Lung (tissue), 12 donors: Measurements from ENCODE around the gene DGKH. TPM values are rescaled to one million over a fixed set of nuclear protein-coding genes. Genes with fewer than 3 reads are reported as not detected.

Experiments used
- ATAC-seq: fragments of 200-7000 bp; cut with Tn5 transposase; one replicate; pipeline ENCODE4 v1.9.1; 2020; ENCODE audit warnings: moderate number of reproducible peaks; ENCODE audit not compliant: insufficient read depth, low FRiP score
- DNase-seq, 3 donors: peaks; one replicate each; pipeline ENCODE4 v3.0.0-alpha.2; 2013 to 2017
- H3K27ac ChIP-seq, 2 donors: one replicate each; pipeline ENCODE4 v1.5.1; 2013; ENCODE audit warnings: mild to moderate bottlenecking in 2 of 2, moderate library complexity in 2 of 2, control low read depth in 1 of 2, inconsistent platforms in 1 of 2, low read depth in 1 of 2, low read length in 1 of 2
- H3K27me3 ChIP-seq, 3 donors: one replicate each; pipeline ENCODE4 v1.5.1; 2013; ENCODE audit warnings: low read length in 2 of 3; ENCODE audit not compliant: control insufficient read depth in 3 of 3, insufficient read depth in 3 of 3
- H3K36me3 ChIP-seq, 4 donors: one replicate each; pipeline ENCODE4 v1.5.1; 2013; ENCODE audit warnings: low read length in 4 of 4, mild to moderate bottlenecking in 1 of 4, moderate library complexity in 1 of 4; ENCODE audit not compliant: control insufficient read depth in 4 of 4, insufficient read depth in 4 of 4
- H3K4me1 ChIP-seq, 5 donors: one replicate each; pipeline ENCODE4 v1.5.1; 2013; ENCODE audit warnings: low read length in 5 of 5, mild to moderate bottlenecking in 2 of 5, moderate library complexity in 1 of 5; ENCODE audit not compliant: control insufficient read depth in 5 of 5, insufficient read depth in 5 of 5
- H3K4me3 ChIP-seq: one replicate; pipeline ENCODE4 v1.5.1; 2013; ENCODE audit warnings: mild to moderate bottlenecking, control low read depth, moderate library complexity
- H3K9ac ChIP-seq, 2 donors: one replicate each; pipeline ENCODE4 v1.5.1; 2013; ENCODE audit warnings: low read length in 2 of 2, control low read depth in 1 of 2; ENCODE audit not compliant: insufficient read depth in 1 of 2
- H3K9me3 ChIP-seq, 4 donors: one replicate each; pipeline ENCODE4 v1.5.1; 2013; ENCODE audit warnings: low read length in 3 of 4, mild to moderate bottlenecking in 1 of 4, moderate library complexity in 1 of 4; ENCODE audit not compliant: control insufficient read depth in 4 of 4, insufficient read depth in 3 of 4
- CTCF ChIP-seq: IDR thresholded peaks from 2 replicates; pipeline ENCODE4 v1.5.1; 2012; ENCODE audit warnings: mild to moderate bottlenecking; ENCODE audit errors: control extremely low read depth, extremely low read depth
- WGBS, 2 donors: extraction: QIAGEN DNeasy Blood & Tissue Kit; methylation state at CpG; one replicate each; pipeline ENCODE4 v1.1.7; 2013; 5-methylcytosine and 5-hydroxymethylcytosine counted together
- polyA plus RNA-seq, 2 donors: library from polyadenylated mRNA; stranded (reverse); fragments of 200-250 nt; gene quantifications; one replicate each; pipeline ENCODE4 v1.2.1, GENCODE V29; 2013
- total RNA-seq, 2 donors: library from RNA; depleted of rRNA in 1 of 2; stranded (reverse); fragments of >200 nt in 1 of 2; gene quantifications; one replicate each; pipeline ENCODE4 v1.2.1, GENCODE V29; 2014 to 2021
- donor health status: control.
- donor health status: control.
- donor health status: Bipolar disorder and iron deficiency.
- donor health status: healthy.
- donor health status: DM: yes; HTN: yes; CAD: no.

Gene DGKH
- total and polyA plus RNA-seq, 4 donors = 2.2 to 33.1 (median 11.4) TPM

- Histone ChIP-seq H3K9ac (no peak overlapping the region), H3K9me3 (no peaks in the 10 kb centered on the region), H3K27me3 (no peaks in the 10 kb centered on the region), H3K4me1 (peaks cover 0 to 6% (median 0%) of the 10 kb centered on the region in 5 donors), H3K36me3 (no peaks in the 10 kb centered on the region), H3K4me3 (no peak overlapping the region), H3K27ac (no peak overlapping the region)
- TF ChIP-seq CTCF = no peak
- peak; percentile 23 for ATAC-seq
- DNase-seq = no peak
- 50 to 83% methylated on average over 1 of the region's 1 CpG for WGBS, 2 donors
Observed at GRCh38 chr13:42007844-42008243, 40.6 kb upstream of the DGKH start.

- Histone ChIP-seq H3K4me1 (peaks cover 0 to 6% (median 0%) of the 10 kb centered on the region in 5 donors), H3K9me3 (no peaks in the 10 kb centered on the region), H3K36me3 (no peaks in the 10 kb centered on the region), H3K27me3 (no peaks in the 10 kb centered on the region), H3K27ac (no peak overlapping the region), H3K9ac (no peak overlapping the region), H3K4me3 (no peak overlapping the region)
- no peak for TF ChIP-seq CTCF
- DNase-seq = no peak
- no peak for ATAC-seq
- 87 to 93% methylated on average over 4 of the region's 4 CpGs for WGBS, 2 donors
Observed at GRCh38 chr13:42009057-42009456, 39.4 kb upstream of the DGKH start.

GRCh38 chr13:42011601-42012350, 36.7 kb upstream of the DGKH start:
- no peaks in the 10 kb centered on the region for H3K36me3 ChIP-seq
- no peak overlapping the region for H3K27ac ChIP-seq
- no peak overlapping the region for H3K9ac ChIP-seq
- H3K4me3 ChIP-seq = no peak overlapping the region
- 46 to 68% methylated on average over 16 of the region's 16 CpGs for WGBS, 2 donors
- H3K4me1 ChIP-seq = peaks cover 0 to 6% (median 0%) of the 10 kb centered on the region in 5 donors
- no peaks in the 10 kb centered on the region for H3K27me3 ChIP-seq
- ATAC-seq = no peak
- DNase-seq = peak; percentile 8 to 35 (median 18)
- TF ChIP-seq CTCF = no peak
- no peaks in the 10 kb centered on the region for H3K9me3 ChIP-seq

- Histone ChIP-seq H3K9me3 (no peaks in the 10 kb centered on the region), H3K4me3 (no peak overlapping the region), H3K36me3 (no peaks in the 10 kb centered on the region), H3K4me1 (peaks cover 0 to 6% (median 0%) of the 10 kb centered on the region in 5 donors), H3K27ac (no peak overlapping the region), H3K27me3 (no peaks in the 10 kb centered on the region), H3K9ac (no peak overlapping the region)
- TF ChIP-seq CTCF = no peak
- no peak for DNase-seq
- WGBS, 2 donors = 97 to 98% methylated on average over 4 of the region's 4 CpGs
- ATAC-seq = no peak
Observed at GRCh38 chr13:42014119-42014518, 34.3 kb upstream of the DGKH start.
